Measurements from ENCODE around the gene KCNQ1. TPM values are rescaled to one million over a fixed set of nuclear protein-coding genes. Genes with fewer than 3 reads are reported as not detected.

The KCNQ1 gene
- total RNA-seq, 1 donor from 2014 or later = 1.1 TPM

- DNase-seq (ENCODE audit: extremely low read depth, low read depth, low spot score) = no peak
Measured at GRCh38 chr11:2750101-2750681, 305.4 kb downstream of the KCNQ1 start.

- no peak for DNase-seq (ENCODE audit: extremely low read depth, low read depth, low spot score)
Measured at GRCh38 chr11:2750682-2751522, 306.1 kb downstream of the KCNQ1 start.

- no peak for DNase-seq (ENCODE audit: extremely low read depth, low read depth, low spot score)
Measured at GRCh38 chr11:2751523-2752203, 306.9 kb downstream of the KCNQ1 start.

DNA sequence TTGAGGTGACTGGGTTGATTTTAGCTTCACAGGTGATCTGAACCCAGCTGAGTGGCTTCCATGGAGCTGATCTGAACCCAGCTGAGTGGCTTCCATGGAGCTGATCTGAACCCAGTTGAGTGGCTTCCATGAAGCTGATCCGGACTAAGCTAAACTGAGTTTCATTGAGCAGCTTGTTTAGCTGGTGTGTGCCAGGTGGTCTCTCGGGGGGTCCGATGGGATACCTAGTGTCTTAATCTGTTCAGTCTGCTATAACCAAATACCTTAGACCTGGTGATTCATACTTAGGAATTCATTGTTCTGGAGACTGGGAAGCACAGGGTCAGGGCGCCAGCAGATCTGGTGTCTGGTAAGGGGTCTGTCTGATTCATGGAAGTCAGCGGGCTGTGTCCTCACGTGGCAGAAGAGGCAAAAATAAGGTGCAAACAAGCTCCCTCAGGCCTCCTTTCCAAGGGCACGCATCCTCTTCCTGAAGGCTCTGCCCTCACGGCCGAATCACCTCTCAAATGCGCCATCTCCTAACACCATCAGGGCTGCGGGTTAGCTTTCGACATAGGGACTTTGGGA is 307.5 kb downstream of the KCNQ1 start:
- DNase-seq (ENCODE audit: extremely low read depth, low read depth, low spot score) = no peak

- no peak for DNase-seq (ENCODE audit: extremely low read depth, low read depth, low spot score)
Measured at GRCh38 chr11:2752923-2753322, 308.1 kb downstream of the KCNQ1 start.

DNA sequence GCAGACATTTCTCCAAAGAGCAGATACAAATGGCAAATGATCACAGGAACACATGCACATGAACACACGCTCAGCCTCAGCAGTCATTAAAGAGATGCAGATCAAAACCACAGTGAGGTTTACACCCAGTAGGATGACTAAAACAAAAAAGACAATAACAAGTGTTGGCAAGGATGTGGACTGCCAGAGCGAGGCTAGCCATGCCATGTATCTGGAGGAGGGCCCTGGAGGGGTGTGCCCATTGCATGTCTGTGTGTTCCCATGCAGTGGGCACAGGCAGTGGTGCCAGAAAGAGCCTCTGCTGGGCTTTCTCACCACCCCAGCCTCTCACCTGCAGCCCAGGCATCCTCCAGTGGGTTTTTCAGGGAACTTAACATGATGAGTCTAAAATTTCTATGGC is 309.2 kb downstream of the KCNQ1 start:
- DNase-seq (ENCODE audit: extremely low read depth, low read depth, low spot score) = no peak

- no peak for DNase-seq (ENCODE audit: extremely low read depth, low read depth, low spot score)
Measured at GRCh38 chr11:2755071-2755470, 310.3 kb downstream of the KCNQ1 start.

DNA sequence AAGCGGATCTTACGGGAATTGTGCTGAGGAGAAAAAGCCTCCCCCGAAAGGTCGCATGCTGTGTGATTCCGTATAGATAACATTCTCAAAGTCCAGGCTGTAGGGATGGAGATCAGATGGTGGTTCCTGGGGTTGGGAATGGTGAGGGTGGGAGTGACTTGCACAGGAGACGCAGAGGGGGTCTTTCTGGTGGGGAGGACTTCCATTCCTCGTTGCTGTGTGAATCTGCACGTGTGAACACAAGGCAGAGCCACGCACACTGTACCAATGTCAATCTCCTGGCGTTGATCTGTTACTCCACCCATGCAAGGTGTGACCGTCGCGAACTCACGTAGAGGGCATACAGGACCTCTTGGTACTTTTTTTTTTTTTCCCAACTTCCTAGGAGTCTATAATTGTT is 313.9 kb downstream of the KCNQ1 start:
- no peak for DNase-seq (ENCODE audit: extremely low read depth, low read depth, low spot score)

DNA sequence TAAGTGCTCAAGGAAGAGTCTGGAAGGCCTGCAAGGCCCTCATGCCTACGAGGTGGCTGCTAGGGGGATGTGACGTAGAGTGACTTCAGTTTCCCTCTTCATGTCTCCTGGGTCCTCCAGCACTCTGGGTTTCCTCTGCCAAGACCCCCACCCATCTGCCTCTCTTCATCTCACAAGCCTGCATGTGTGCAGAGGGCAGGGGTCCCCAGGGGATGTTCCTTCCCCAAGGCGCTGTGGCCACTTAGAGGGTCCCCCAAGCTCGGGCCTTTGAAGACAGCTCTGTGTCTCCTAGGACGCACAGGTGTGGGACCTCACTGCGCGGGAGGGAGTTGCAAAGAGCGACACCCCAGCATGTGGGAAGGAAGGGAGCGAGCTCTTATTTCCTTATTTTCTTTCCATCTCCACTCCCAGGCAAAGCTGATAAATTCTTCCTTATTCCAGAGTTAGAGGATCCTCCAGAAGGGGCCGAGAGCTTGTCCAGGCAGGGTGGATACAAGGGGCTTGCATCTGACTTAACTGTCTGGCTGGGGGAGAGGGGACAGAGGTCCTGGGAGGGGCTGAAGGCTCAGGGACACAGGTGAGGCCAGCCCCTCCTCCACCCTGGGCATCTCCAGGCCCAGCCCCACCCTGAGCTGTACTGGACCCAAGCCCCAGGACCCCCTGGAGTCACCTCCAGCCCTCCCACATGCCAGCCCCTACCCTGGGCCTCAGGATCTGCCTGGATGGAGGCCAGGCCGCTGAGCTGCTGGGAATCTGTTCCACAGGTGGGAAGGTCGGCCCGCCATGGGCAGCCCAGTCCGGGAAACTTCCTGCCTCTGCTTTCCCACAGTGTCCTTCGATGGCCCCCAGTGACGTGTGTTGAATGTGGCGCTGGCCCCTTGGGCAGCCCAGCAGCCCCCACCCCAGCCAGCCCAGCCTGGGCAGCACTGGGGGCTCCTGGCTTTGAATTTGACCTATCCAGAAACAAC is 314.7 kb downstream of the KCNQ1 start:
- no peak for DNase-seq (ENCODE audit: extremely low read depth, low read depth, low spot score)

DNA sequence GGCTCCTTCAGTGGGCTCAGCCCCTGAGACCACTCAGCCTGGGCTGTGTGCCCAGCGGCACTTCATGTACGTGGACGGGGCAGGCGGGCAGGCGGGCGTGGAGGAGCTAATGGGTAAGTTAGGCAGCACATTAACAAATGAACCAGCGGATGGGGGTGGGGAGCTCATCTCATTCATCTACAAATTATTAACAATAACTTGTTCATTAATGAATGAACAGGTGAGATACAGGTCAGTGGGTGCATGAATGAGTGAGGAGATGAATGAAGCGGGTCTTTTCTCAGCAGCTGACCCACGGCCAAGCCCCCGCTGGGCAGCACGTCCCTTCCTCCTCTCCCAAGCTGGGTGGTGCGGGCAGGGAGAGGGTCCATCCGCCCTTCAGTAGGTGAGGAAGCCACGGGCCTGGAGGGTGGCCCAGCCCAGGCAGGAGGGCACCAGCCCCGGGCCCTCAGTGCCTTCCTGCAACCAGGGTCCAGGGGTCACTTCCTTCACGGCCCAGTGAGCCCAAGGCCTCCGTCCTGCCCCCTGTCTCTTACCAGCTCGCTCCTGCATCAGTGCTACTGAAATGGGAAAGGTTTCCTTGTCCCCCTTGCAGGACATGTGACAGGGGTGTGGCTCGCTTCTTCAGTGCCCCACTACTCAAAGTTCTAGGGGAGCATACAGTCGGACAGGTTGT is 315.5 kb downstream of the KCNQ1 start:
- DNase-seq (ENCODE audit: extremely low read depth, low read depth, low spot score) = no peak

GRCh38 chr11:2761131-2762030 is 316.6 kb downstream of the KCNQ1 start:
- DNase-seq (ENCODE audit: extremely low read depth, low read depth, low spot score) = no peak

DNA sequence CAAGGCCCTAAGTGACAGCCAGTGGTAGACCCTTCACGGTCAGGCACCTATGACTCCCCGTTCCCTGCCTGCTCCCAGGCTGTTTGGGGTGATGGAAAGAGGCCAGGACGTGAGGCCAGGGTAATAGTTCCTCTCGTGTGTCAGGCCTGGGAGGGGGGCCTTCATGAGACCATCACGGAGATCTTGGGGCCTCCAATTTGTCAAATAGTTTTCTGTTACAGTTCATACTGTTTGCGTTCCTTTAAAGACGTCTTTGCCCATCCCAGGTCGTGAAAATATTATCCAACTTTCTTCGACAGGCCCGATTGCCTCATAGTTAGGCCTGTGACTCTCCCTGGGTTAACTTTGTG is 317.2 kb downstream of the KCNQ1 start:
- no peak for DNase-seq (ENCODE audit: extremely low read depth, low read depth, low spot score)

DNA sequence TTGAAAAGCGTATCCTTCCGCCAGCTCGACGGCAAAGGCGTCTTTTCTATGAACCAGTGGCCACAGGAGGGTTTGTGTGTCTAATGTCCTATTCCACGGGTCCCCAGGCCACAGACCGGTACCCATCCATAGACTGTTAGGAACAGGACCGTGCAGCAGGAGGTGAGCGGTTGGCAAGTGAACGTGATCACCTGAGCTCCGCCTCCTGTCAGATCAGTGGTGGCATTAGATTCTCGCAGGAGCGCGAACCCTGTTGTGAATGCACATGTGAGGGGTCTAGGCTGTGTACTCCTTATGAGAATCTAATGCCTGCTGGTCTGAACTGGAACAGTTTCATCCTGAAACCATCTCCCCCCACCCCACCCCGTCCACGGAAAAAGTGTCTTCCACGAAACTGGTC is 317.6 kb downstream of the KCNQ1 start:
- DNase-seq (ENCODE audit: extremely low read depth, low read depth, low spot score) = no peak

GRCh38 chr11:2763984-2764383 is 319.2 kb downstream of the KCNQ1 start:
- DNase-seq (ENCODE audit: extremely low read depth, low read depth, low spot score) = no peak

- DNase-seq (ENCODE audit: extremely low read depth, low read depth, low spot score) = no peak
Measured at GRCh38 chr11:2765491-2765890, 320.7 kb downstream of the KCNQ1 start.

- no peak for DNase-seq (ENCODE audit: extremely low read depth, low read depth, low spot score)
Measured at GRCh38 chr11:2766166-2766565, 321.4 kb downstream of the KCNQ1 start.

DNA sequence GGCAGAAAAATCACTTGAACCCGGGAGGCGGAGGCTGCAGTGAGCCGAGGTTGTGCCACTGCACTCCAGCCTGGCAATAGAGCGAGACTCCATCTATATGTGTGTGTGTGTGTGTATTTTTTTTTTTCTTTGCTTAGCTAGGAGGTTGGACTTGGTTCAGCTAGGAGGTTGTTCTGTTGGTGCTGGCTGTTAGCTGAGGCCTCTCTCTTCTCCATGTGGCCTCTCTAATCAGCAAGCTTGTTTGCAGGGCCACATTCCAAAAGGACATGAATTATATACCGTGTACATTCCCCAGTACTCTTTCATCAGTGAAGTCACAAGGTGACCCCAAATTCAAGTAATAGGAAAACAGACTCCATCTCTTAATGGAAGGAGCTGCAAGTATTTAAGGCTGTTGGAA is 322.3 kb downstream of the KCNQ1 start:
- no peak for DNase-seq (ENCODE audit: extremely low read depth, low read depth, low spot score)

- no peak for DNase-seq (ENCODE audit: extremely low read depth, low read depth, low spot score)
Measured at GRCh38 chr11:2767801-2768200, 323.0 kb downstream of the KCNQ1 start.
